Type B pancreatic cell (in vitro differentiated cells): ENCODE measurements around the gene NIM1K. TPM values are rescaled to one million over a fixed set of nuclear protein-coding genes. Genes with fewer than 3 reads are reported as not detected.
"Not testable (repeated sequence)": the region's sequence is repeated elsewhere in the genome, so short reads cannot be mapped to it uniquely, and the experiment has no call there.

Source experiments
- DNase-seq: peaks from one replicate; pipeline ENCODE4 v3.0.0; 2021; ENCODE audit warnings: mixed read lengths; ENCODE audit not compliant: unreplicated experiment; ENCODE audit errors: extremely low spot score
- H3K27ac Mint-ChIP-seq: 2 replicates; pipeline ENCODE4 v1.8.0; 2021; ENCODE audit warnings: mild to moderate bottlenecking, mixed read lengths
- H3K27me3 Mint-ChIP-seq: 2 replicates; pipeline ENCODE4 v1.8.0; 2021; ENCODE audit warnings: mixed read lengths
- H3K36me3 Mint-ChIP-seq: 2 replicates; pipeline ENCODE4 v1.8.0; 2021; ENCODE audit warnings: mixed read lengths
- H3K4me1 Mint-ChIP-seq: one replicate; pipeline ENCODE4 v1.8.0; 2021; ENCODE audit warnings: mixed read lengths; ENCODE audit not compliant: unreplicated experiment
- H3K4me3 Mint-ChIP-seq: 2 replicates; pipeline ENCODE4 v1.8.0; 2021; ENCODE audit warnings: mild to moderate bottlenecking, mixed read lengths
- H3K9me3 Mint-ChIP-seq: 2 replicates; pipeline ENCODE4 v1.8.0; 2021; ENCODE audit warnings: mixed read lengths
- CTCF ChIP-seq: fragments of 200-600 bp; sonication (generic); conservative IDR thresholded peaks from 2 replicates; pipeline ENCODE4 v1.5.0; 2021; ENCODE audit warnings: antibody characterized with exemption, mild to moderate bottlenecking
- total RNA-seq: library from RNA; stranded (reverse); gene quantifications from 2 replicates; pipeline ENCODE4 v1.2.1, GENCODE V29; 2021; ENCODE audit warnings: low replicate concordance

NIM1K gene
- total RNA-seq, 1 donor from 2014 or later: 0.43 TPM

- Mint-ChIP-seq H3K27ac (no peak overlapping the region), H3K27me3 (no peaks in the 10 kb centered on the region), H3K9me3 (no peaks in the 10 kb centered on the region), H3K4me1 (no peaks in the 10 kb centered on the region), H3K4me3 (no peak overlapping the region), H3K36me3 (peaks cover 34% of the 10 kb centered on the region)
- TF ChIP-seq CTCF: no peak
- DNase-seq: no peak
Observed at GRCh38 chr5:43171451-43171850, 20.6 kb upstream of the NIM1K start.

DNA sequence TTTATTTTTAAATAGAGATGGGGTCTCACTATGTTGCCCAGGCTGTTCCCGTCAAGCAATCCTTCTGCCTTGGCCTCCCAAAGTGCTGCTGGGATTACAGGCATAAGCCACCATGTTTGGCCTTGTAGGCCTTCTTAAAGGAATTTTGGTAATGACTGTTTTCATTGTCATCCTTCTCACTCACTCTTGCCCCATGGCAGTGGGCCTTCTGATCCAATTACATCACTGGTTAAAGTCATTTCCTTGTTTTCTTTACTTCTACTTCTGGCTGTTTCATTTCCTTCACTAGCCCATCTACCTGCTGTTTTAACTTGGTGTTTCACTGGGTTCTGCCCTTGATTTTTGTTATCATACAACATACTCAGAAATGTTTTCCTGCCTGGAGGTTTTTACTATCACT, 20.1 kb upstream of the NIM1K start:
- no peak for TF ChIP-seq CTCF
- no peak for DNase-seq
- Mint-ChIP-seq H3K4me3 (no peak overlapping the region), H3K36me3 (peaks cover 36% of the 10 kb centered on the region), H3K27me3 (no peaks in the 10 kb centered on the region), H3K9me3 (no peaks in the 10 kb centered on the region), H3K27ac (no peak overlapping the region), H3K4me1 (no peaks in the 10 kb centered on the region)

- H3K4me3 Mint-ChIP-seq: no peak overlapping the region
- no peaks in the 10 kb centered on the region for H3K4me1 Mint-ChIP-seq
- no peak for TF ChIP-seq CTCF
- no peaks in the 10 kb centered on the region for H3K27me3 Mint-ChIP-seq
- peaks cover 43% of the 10 kb centered on the region for H3K36me3 Mint-ChIP-seq
- no peak for DNase-seq
- no peak overlapping the region for H3K27ac Mint-ChIP-seq
- no peaks in the 10 kb centered on the region for H3K9me3 Mint-ChIP-seq
Observed at GRCh38 chr5:43172779-43173178, 19.2 kb upstream of the NIM1K start.

DNA sequence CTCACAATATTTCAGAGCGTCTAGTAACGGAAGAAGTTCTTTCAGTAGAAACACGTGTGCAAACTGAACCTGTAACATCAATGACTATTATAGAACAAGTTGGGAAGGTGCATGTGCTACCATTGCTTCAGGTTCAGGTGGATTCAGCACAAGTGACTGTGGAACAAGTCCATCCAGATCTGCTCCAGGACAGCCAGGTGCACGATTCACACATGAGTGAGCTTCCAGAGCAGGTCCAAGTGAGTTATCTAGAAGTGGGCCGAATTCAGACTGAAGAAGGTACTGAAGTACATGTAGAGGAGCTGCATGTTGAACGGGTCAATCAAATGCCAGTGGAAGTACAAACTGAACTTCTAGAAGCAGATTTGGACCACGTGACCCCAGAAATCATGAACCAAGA, 17.4 kb upstream of the NIM1K start:
- H3K4me1 Mint-ChIP-seq: no peaks in the 10 kb centered on the region
- peaks cover 35% of the 10 kb centered on the region for H3K36me3 Mint-ChIP-seq

GRCh38 chr5:43179836-43180235, 12.2 kb upstream of the NIM1K start:
- no peaks in the 10 kb centered on the region for H3K27me3 Mint-ChIP-seq
- H3K36me3 Mint-ChIP-seq: peaks cover 10% of the 10 kb centered on the region
- H3K9me3 Mint-ChIP-seq: no peaks in the 10 kb centered on the region
- H3K4me1 Mint-ChIP-seq: no peaks in the 10 kb centered on the region
- H3K4me3 Mint-ChIP-seq: no peak overlapping the region
- no peak for TF ChIP-seq CTCF
- H3K27ac Mint-ChIP-seq: no peak overlapping the region
- no peak for DNase-seq

More for the DNA sequence above, 17.4 kb upstream of the NIM1K start:
- H3K27ac Mint-ChIP-seq: no peak overlapping the region
- no peak for DNase-seq
- TF ChIP-seq CTCF: no peak
- no peaks in the 10 kb centered on the region for H3K27me3 Mint-ChIP-seq
- H3K4me3 Mint-ChIP-seq: no peak overlapping the region
- no peaks in the 10 kb centered on the region for H3K9me3 Mint-ChIP-seq

DNA sequence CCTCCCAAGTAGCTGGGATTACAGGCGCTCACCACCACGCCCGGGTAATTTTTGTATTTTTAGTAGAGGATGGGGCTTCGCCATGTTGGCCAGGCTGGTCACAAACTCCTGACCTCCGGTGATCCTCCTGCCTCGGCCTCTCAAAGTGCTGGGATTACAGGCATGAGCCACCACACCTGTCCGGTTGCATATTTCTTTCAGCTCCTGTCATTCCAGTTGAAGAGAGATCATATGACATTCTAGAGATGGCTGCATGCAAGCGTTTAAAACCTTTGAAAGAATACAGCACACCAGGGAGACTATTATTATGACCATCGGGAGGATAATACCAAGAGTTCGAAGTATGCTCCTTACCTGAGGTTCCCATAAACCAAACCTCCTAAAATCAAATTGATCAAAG, 9.6 kb upstream of the NIM1K start:
- Mint-ChIP-seq H3K27ac (no peak overlapping the region), H3K4me3 (no peak overlapping the region), H3K36me3 (peaks cover 3% of the 10 kb centered on the region), H3K4me1 (no peaks in the 10 kb centered on the region), H3K9me3 (no peaks in the 10 kb centered on the region), H3K27me3 (no peaks in the 10 kb centered on the region)
- TF ChIP-seq CTCF: no peak
- no peak for DNase-seq

DNA sequence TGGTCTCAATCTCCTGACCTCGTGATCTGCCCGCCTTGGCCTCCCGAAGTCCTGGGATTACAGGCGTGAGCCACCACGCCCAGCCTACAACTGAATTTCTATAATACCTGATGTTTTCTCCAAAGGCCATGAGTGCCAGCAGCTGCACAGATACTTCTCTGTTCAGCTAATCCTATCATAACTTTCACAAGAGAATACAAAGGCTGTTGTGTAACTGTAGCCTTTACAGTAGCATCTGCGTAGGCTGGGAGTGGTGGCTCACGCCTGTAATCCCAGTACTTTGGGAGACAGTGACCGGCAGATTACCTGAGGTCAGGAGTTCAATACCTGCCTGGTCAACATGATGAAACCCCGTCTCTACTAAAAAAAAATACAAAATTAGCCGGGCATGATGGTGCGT, 8.9 kb upstream of the NIM1K start:
- H3K9me3 Mint-ChIP-seq, H3K36me3 Mint-ChIP-seq, H3K27ac Mint-ChIP-seq, DNase-seq, H3K4me3 Mint-ChIP-seq, H3K4me1 Mint-ChIP-seq, H3K27me3 Mint-ChIP-seq: not testable (repeated sequence)
